ENCODE measurements around the gene SLC6A1. TPM values are rescaled to one million over a fixed set of nuclear protein-coding genes. Genes with fewer than 3 reads are reported as not detected.

SLC6A1 gene
- polyA plus RNA-seq, 2 of the 4 experiments (the other 2 are of a cell fraction): not detected

DNA sequence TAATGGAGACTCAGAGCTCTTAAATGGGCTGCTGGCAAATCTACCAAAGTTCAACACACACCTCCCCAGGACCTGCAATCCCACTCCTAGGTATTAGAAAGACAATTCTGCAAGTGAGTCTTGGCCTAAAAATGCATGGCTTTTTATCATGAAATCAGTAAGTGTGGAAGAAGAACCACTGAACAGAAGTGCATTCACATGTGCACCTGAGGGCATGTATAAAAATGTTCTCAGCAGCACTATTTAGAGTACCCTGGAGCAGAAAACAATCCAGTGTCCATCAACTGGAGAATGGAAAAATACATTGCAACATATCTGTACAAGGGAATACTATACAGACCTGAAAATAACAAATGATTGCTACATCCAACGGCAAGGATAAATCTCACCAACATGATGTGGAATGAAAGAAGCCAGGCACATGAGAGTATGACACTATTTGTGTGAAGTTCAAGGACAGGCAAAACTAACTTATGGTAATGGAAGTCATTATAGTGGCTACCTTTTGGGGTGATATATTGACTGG is 8.1 kb upstream of the SLC6A1 start:
- H3K4me2 ChIP-seq: no peak overlapping the region
- WGBS (ENCODE audit: missing lambda C conversion rate): 0% methylated on average over 1 of the region's 1 CpG
- no peak overlapping the region for H3K4me3 ChIP-seq
- peaks cover 4% of the 10 kb centered on the region; the same call in 2 of the 3 replicates for H3K4me1 ChIP-seq
- FAIRE-seq (no peak), DNase-seq (ENCODE audit: low read depth in 1 of 2, low spot score in 1 of 2) (no peak), ATAC-seq (no peak)
- peaks cover 4% of the 10 kb centered on the region; the same call in 1 of the 3 replicates for H3K9me3 ChIP-seq
- ChIA-PET POLR2A (no interaction called here), CTCF (interaction anchor here (0.6 to 9.0 kb wide), 7 partner anchors 13 to 227 kb away, joined by 3 to 72 read pairs (median 4); no protein-coding TSS in a partner anchor)
- H3K27ac ChIP-seq: no peak overlapping the region
- no peak for TF ChIP-seq POLR2AphosphoS2 (conservative IDR thresholded peaks at IDR 0.05; ENCODE audit: low read length)
- TF ChIP-seq CHD4 (IDR thresholded peaks at IDR 0.05; ENCODE audit: borderline replicate concordance): no peak

DNA sequence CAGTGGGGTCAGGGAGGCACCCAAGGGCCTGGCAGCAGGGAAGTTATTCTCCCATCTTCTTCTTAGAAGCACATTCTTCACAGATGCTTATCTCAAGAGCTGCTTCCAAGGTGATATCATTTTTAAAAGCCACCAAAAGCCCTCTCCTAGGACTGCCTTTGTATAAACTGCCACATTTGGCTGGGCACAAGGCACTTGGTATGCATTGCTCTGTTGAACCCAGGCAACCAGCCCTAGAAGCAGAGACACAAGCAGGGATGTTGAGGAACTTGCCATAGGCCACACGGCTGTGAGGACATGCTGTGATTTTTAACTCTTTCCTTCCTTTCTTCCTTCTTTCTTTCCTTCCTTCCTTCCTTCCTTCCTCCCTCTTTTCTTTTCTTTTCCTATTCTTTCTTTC is 7.4 kb upstream of the SLC6A1 start:
- no peak for DNase-seq (ENCODE audit: low read depth in 1 of 2, low spot score in 1 of 2)
- Histone ChIP-seq H3K4me3 (no peak overlapping the region), H3K4me1 (peaks cover 4% of the 10 kb centered on the region; the same call in 2 of the 3 replicates), H3K27ac (no peak overlapping the region), H3K4me2 (no peak overlapping the region), H3K9me3 (peaks cover 4% of the 10 kb centered on the region; the same call in 1 of the 3 replicates)
- no peak for ATAC-seq
- WGBS (ENCODE audit: missing lambda C conversion rate): 12% methylated on average over 1 of the region's 1 CpG
- CTCF ChIA-PET: interaction anchor here (1.2 to 9.0 kb wide), 4 partner anchors 18 to 227 kb away, joined by 3 to 72 read pairs (median 21); no protein-coding TSS in a partner anchor
- FAIRE-seq: no peak
- POLR2A ChIA-PET: no interaction called here
- TF ChIP-seq CHD2 (IDR thresholded peaks at IDR 0.05; ENCODE audit: low read length, partially characterized antibody) (no peak), ZSCAN20 (CRISPR knock-in tag; IDR thresholded peaks at IDR 0.05) (no peak), ZNF302 (CRISPR knock-in tag; IDR thresholded peaks at IDR 0.05) (no peak), EHF (CRISPR knock-in tag; IDR thresholded peaks at IDR 0.05) (no peak), BHLHE40 (IDR thresholded peaks at IDR 0.05; ENCODE audit: low read depth, low read length) (no peak), POLR2AphosphoS2 (conservative IDR thresholded peaks at IDR 0.05; ENCODE audit: low read length) (no peak), EP300 (IDR thresholded peaks at IDR 0.05) (no peak)

GRCh38 chr3:10986592-10986991 is 6.0 kb upstream of the SLC6A1 start:
- WGBS (ENCODE audit: missing lambda C conversion rate): 29% methylated on average over 5 of the region's 5 CpGs
- Histone ChIP-seq H3K4me3 (no peak overlapping the region), H3K4me2 (no peak overlapping the region), H3K4me1 (peaks cover 4% of the 10 kb centered on the region; the same call in 2 of the 3 replicates), H3K27ac (no peak overlapping the region), H3K9me3 (no peaks in the 10 kb centered on the region)
- ChIA-PET POLR2A (no interaction called here), CTCF (interaction anchor here (0.7 to 9.0 kb wide), 8 partner anchors 12 to 228 kb away, joined by 3 to 72 read pairs (median 3); no protein-coding TSS in a partner anchor)
- TF ChIP-seq HDAC2 (IDR thresholded peaks at IDR 0.05) (no peak), CBX2 (IDR thresholded peaks at IDR 0.05; ENCODE audit: borderline replicate concordance, low read depth) (no peak), HOXB5 (CRISPR knock-in tag; IDR thresholded peaks at IDR 0.05) (no peak)
- TF ChIP-seq, protein P1, sequence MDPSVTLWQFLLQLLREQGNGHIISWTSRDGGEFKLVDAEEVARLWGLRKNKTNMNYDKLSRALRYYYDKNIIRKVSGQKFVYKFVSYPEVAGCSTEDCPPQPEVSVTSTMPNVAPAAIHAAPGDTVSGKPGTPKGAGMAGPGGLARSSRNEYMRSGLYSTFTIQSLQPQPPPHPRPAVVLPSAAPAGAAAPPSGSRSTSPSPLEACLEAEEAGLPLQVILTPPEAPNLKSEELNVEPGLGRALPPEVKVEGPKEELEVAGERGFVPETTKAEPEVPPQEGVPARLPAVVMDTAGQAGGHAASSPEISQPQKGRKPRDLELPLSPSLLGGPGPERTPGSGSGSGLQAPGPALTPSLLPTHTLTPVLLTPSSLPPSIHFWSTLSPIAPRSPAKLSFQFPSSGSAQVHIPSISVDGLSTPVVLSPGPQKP (IDR thresholded peaks at IDR 0.05; ENCODE audit: low read depth, low read length): no peak
- TF ChIP-seq, protein P2, sequence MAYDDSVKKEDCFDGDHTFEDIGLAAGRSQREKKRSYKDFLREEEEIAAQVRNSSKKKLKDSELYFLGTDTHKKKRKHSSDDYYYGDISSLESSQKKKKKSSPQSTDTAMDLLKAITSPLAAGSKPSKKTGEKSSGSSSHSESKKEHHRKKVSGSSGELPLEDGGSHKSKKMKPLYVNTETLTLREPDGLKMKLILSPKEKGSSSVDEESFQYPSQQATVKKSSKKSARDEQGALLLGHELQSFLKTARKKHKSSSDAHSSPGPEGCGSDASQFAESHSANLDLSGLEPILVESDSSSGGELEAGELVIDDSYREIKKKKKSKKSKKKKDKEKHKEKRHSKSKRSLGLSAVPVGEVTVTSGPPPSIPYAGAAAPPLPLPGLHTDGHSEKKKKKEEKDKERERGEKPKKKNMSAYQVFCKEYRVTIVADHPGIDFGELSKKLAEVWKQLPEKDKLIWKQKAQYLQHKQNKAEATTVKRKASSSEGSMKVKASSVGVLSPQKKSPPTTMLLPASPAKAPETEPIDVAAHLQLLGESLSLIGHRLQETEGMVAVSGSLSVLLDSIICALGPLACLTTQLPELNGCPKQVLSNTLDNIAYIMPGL (CRISPR knock-in tag; IDR thresholded peaks at IDR 0.05; ENCODE audit: borderline replicate concordance): no peak
- FAIRE-seq: no peak
- DNase-seq (ENCODE audit: low read depth in 1 of 2, low spot score in 1 of 2): no peak
- ATAC-seq: no peak

DNA sequence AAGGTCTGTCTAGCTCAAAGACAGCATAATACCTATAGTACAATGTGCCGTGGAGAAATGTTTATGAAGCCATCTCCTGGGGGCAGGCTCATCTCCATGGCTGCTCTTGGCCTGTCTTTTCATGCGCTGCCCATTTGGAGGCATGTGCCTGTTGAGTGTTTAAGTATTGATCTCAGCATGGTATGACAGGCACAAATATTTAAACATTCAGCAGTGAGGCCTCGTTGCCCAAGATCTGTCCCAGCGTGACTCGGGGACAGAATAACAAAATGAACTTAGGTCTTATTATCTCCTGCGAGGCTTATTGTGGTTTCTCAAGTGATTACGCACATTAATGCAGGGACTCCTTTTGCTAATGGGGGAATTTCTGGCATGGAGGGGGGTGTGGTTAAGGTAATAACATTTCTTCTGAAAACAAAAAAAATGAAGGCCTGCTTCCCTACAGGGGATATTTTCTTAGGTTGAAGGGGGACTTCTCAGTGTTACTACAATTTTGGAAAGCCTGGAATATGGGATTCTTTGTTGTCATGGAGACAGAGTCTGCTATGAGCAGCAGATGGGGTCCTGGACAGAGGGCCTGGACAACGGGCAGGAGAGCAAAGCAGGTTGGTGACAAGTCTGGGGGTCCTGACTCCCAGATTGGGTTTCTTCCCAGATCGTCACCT is 4.4 kb upstream of the SLC6A1 start:
- DNase-seq (ENCODE audit: low read depth in 1 of 2, low spot score in 1 of 2) (no peak), FAIRE-seq (no peak), ATAC-seq (no peak)
- TF ChIP-seq NPAS2 (CRISPR knock-in tag; IDR thresholded peaks at IDR 0.05; ENCODE audit: borderline replicate concordance): no peak
- no peak for TF ChIP-seq KDM1A (IDR thresholded peaks at IDR 0.05; ENCODE audit: low read depth)
- TF ChIP-seq RARB (CRISPR knock-in tag; IDR thresholded peaks at IDR 0.05): no peak
- no peak for TF ChIP-seq KDM5A (IDR thresholded peaks at IDR 0.05)
- no peak for TF ChIP-seq SMC3 (IDR thresholded peaks at IDR 0.05)
- TF ChIP-seq EHF (CRISPR knock-in tag; IDR thresholded peaks at IDR 0.05): no peak
- Histone ChIP-seq H3K4me3 (no peak overlapping the region), H3K9me3 (no peaks in the 10 kb centered on the region), H3K27ac (no peak overlapping the region), H3K4me1 (peaks cover 4% of the 10 kb centered on the region; the same call in 2 of the 3 replicates), H3K4me2 (no peak overlapping the region)
- WGBS (ENCODE audit: missing lambda C conversion rate): 67% methylated on average over 9 of the region's 9 CpGs
- POLR2A ChIA-PET: no interaction called here
- CTCF ChIA-PET: interaction anchor here (0.8 to 9.0 kb wide), 5 partner anchors 9 to 230 kb away, joined by 3 to 72 read pairs (median 5); no protein-coding TSS in a partner anchor

All from A549 (cell line).